ENCODE data around the gene AOX1. TPM values are rescaled to one million over a fixed set of nuclear protein-coding genes. Genes with fewer than 3 reads are reported as not detected.

The AOX1 gene
- total and polyA plus RNA-seq, 2 experiments from 2014 or later: 1.4 to 5.0 TPM

DNA sequence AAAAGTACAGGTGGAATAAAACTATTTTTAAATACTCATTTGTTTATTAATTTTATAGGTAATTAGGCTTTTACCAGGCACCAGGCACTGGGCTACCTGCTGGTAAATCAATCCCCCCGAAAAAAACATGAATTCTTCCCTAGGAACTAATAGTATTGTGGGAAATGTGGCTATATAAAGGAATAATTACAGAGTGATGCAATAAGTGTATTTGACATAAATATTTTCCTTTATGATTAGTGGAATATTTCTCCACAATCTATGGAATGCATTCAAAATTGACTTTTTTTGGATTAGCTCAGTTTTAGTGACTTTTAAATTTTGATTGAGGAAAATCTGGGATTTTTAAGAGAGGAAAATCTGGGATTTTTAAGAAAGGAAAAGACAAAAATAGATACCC lies 116.2 kb downstream of the AOX1 start:
- DNase-seq (ENCODE audit: low spot score) (no peak), ATAC-seq (no peak)
- no peaks in the 10 kb centered on the region for H3K9me2 ChIP-seq (ENCODE audit: insufficient read depth)
- Mint-ChIP-seq H3K27ac (no peak overlapping the region), H3K27me3 (ENCODE audit: insufficient read depth, low read depth, poor library complexity) (peaks cover 1% of the 10 kb centered on the region), H3K4me1 (peaks cover 21% of the 10 kb centered on the region), H3K9me3 (no peaks in the 10 kb centered on the region), H3K36me3 (ENCODE audit: low read depth) (no peaks in the 10 kb centered on the region), H3K4me3 (no peak overlapping the region)
- H3K4me2 ChIP-seq: no peak overlapping the region
- H3K36me3 ChIP-seq (ENCODE audit: insufficient read depth): no peaks in the 10 kb centered on the region
- no peaks in the 10 kb centered on the region for H4K20me1 ChIP-seq (replicated peaks; ENCODE audit: insufficient read depth)
- H3K79me2 ChIP-seq (replicated peaks; ENCODE audit: insufficient read depth): no peaks in the 10 kb centered on the region
- H3K4me1 ChIP-seq (ENCODE audit: insufficient read depth): peaks cover 14% of the 10 kb centered on the region
- no peak overlapping the region for H3K27ac ChIP-seq (ENCODE audit: low read depth)
- no peak overlapping the region for H3K4me3 ChIP-seq
- H3F3A ChIP-seq (replicated peaks; ENCODE audit: low read depth): no peaks in the 10 kb centered on the region
- H3K27me3 ChIP-seq (ENCODE audit: insufficient read depth): no peaks in the 10 kb centered on the region
- no peak overlapping the region for H2AFZ ChIP-seq
- TF ChIP-seq POLR2AphosphoS5 (IDR thresholded peaks at IDR 0.05; ENCODE audit: low read depth) (no peak), ZNF114 (CRISPR knock-in tag; IDR thresholded peaks at IDR 0.05) (no peak), EZH2 (IDR thresholded peaks at IDR 0.05; ENCODE audit: low read depth, unreplicated experiment) (no peak), EZH2phosphoT487 (IDR thresholded peaks at IDR 0.05; ENCODE audit: unreplicated experiment) (no peak), ZNF331 (CRISPR knock-in tag; IDR thresholded peaks at IDR 0.05; ENCODE audit: low read depth) (no peak)
- TF ChIP-seq, protein P1, sequence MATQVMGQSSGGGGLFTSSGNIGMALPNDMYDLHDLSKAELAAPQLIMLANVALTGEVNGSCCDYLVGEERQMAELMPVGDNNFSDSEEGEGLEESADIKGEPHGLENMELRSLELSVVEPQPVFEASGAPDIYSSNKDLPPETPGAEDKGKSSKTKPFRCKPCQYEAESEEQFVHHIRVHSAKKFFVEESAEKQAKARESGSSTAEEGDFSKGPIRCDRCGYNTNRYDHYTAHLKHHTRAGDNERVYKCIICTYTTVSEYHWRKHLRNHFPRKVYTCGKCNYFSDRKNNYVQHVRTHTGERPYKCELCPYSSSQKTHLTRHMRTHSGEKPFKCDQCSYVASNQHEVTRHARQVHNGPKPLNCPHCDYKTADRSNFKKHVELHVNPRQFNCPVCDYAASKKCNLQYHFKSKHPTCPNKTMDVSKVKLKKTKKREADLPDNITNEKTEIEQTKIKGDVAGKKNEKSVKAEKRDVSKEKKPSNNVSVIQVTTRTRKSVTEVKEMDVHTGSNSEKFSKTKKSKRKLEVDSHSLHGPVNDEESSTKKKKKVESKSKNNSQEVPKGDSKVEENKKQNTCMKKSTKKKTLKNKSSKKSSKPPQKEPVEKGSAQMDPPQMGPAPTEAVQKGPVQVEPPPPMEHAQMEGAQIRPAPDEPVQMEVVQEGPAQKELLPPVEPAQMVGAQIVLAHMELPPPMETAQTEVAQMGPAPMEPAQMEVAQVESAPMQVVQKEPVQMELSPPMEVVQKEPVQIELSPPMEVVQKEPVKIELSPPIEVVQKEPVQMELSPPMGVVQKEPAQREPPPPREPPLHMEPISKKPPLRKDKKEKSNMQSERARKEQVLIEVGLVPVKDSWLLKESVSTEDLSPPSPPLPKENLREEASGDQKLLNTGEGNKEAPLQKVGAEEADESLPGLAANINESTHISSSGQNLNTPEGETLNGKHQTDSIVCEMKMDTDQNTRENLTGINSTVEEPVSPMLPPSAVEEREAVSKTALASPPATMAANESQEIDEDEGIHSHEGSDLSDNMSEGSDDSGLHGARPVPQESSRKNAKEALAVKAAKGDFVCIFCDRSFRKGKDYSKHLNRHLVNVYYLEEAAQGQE (IDR thresholded peaks at IDR 0.05; ENCODE audit: unreplicated experiment): no peak

DNA sequence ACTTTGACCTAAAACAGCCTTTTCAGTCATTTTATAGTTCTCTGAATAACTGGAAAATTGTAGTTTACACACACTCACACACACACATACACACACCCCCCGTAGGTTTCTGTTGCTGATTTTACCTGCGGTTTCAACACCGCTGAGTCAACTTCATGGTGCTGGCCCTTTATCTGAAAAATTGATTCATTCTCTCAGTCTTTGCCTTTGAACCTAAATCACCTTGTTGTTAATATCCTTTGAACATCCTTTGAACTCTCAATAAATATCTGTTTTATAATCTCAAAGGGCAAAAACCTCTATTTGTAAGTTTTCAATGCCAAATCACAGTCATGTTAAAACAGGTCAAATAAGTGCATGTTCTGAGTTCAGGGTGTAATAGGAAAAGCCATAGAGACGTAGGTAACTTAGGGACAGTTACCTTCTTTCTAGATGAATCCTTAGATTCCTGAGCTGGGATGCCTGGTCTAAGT lies 116.9 kb downstream of the AOX1 start:
- no peaks in the 10 kb centered on the region for H3K36me3 Mint-ChIP-seq (ENCODE audit: low read depth)
- Histone ChIP-seq H3K4me3 (no peak overlapping the region), H3K9me2 (ENCODE audit: insufficient read depth) (no peaks in the 10 kb centered on the region), H3K27ac (ENCODE audit: low read depth) (no peak overlapping the region), H3F3A (replicated peaks; ENCODE audit: low read depth) (no peaks in the 10 kb centered on the region), H3K4me2 (0 out of 2 replicates have a peak overlapping the region, but pooled peaks have one; percentile 5), H3K79me2 (replicated peaks; ENCODE audit: insufficient read depth) (no peaks in the 10 kb centered on the region), H3K4me1 (ENCODE audit: insufficient read depth) (peaks cover 14% of the 10 kb centered on the region), H2AFZ (0 out of 2 replicates have a peak overlapping the region, but pooled peaks have one; percentile 1), H3K27me3 (ENCODE audit: insufficient read depth) (no peaks in the 10 kb centered on the region), H3K36me3 (ENCODE audit: insufficient read depth) (no peaks in the 10 kb centered on the region), H4K20me1 (replicated peaks; ENCODE audit: insufficient read depth) (no peaks in the 10 kb centered on the region)
- H3K4me3 Mint-ChIP-seq: no peak overlapping the region
- no peak overlapping the region for H3K27ac Mint-ChIP-seq
- peaks cover 1% of the 10 kb centered on the region for H3K27me3 Mint-ChIP-seq (ENCODE audit: insufficient read depth, low read depth, poor library complexity)
- no peaks in the 10 kb centered on the region for H3K9me3 Mint-ChIP-seq
- DNase-seq (ENCODE audit: low spot score) (no peak), ATAC-seq (no peak)
- no peak for TF ChIP-seq STAT1 (IDR thresholded peaks at IDR 0.05; ENCODE audit: unreplicated experiment)
- no peak for TF ChIP-seq CREB1 (CRISPR knock-in tag; IDR thresholded peaks at IDR 0.05; ENCODE audit: low read depth)
- peaks cover 21% of the 10 kb centered on the region for H3K4me1 Mint-ChIP-seq

Data from GM23338 (cell line).